ENCODE data around the gene NOL7.

GRCh38 chr6:13574571-13575376 is 40.4 kb upstream of the NOL7 start, which contains the start of gene SIRT5:
- TF ChIP-seq YY1 (IDR thresholded peaks at IDR 0.05; ENCODE audit: borderline replicate concordance in 1 of 3, control insufficient read depth in 1 of 3, extremely low read depth in 1 of 3, insufficient read depth in 3 of 3, insufficient read length in 1 of 3, insufficient replicate concordance in 2 of 3, low read depth in 1 of 3, low read length in 2 of 3) (peak in 2 of 3 experiments; percentile 7 to 21), SRF (CRISPR knock-in tag; IDR thresholded peaks at IDR 0.05) (no peak; a peak in 1 of 4 replicates), CTCF (IDR thresholded peaks at IDR 0.05 in 2 of 3, conservative IDR thresholded peaks at IDR 0.05 in 1 of 3; ENCODE audit: insufficient read depth in 2 of 3, low read depth in 1 of 3, low read length in 3 of 3) (peak in 1 of 3 experiments; percentile 93; a peak in 3 of 6 replicates), ZC3H11A (IDR thresholded peaks at IDR 0.05; ENCODE audit: low read depth, low read length) (no peak), ZKSCAN8 (CRISPR knock-in tag; IDR thresholded peaks at IDR 0.05) (no peak), ZKSCAN1 (IDR thresholded peaks at IDR 0.05; ENCODE audit: low read depth, low read length) (no peak), POLR2AphosphoS5 (IDR thresholded peaks at IDR 0.05; ENCODE audit: control insufficient read depth, insufficient read depth, low read depth, low read length) (peak; percentile 66; the same call in 1 of the 2 replicates), ELF2 (CRISPR knock-in tag; IDR thresholded peaks at IDR 0.05) (0 out of 2 replicates have a peak, but pooled peaks have one; percentile 58), SMARCC2 (IDR thresholded peaks at IDR 0.05; ENCODE audit: low read depth) (0 out of 2 replicates have a peak, but pooled peaks have one; percentile 22), MYNN (IDR thresholded peaks at IDR 0.05) (peak; percentile 67), MYNN (CRISPR knock-in tag; IDR thresholded peaks at IDR 0.05) (no peak)
- TF ChIP-seq, protein P1, sequence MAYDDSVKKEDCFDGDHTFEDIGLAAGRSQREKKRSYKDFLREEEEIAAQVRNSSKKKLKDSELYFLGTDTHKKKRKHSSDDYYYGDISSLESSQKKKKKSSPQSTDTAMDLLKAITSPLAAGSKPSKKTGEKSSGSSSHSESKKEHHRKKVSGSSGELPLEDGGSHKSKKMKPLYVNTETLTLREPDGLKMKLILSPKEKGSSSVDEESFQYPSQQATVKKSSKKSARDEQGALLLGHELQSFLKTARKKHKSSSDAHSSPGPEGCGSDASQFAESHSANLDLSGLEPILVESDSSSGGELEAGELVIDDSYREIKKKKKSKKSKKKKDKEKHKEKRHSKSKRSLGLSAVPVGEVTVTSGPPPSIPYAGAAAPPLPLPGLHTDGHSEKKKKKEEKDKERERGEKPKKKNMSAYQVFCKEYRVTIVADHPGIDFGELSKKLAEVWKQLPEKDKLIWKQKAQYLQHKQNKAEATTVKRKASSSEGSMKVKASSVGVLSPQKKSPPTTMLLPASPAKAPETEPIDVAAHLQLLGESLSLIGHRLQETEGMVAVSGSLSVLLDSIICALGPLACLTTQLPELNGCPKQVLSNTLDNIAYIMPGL (CRISPR knock-in tag; IDR thresholded peaks at IDR 0.05), result peak; percentile 59; the same call in 1 of the 2 replicates
